Measurements from ENCODE around the gene SHC3.

DNA sequence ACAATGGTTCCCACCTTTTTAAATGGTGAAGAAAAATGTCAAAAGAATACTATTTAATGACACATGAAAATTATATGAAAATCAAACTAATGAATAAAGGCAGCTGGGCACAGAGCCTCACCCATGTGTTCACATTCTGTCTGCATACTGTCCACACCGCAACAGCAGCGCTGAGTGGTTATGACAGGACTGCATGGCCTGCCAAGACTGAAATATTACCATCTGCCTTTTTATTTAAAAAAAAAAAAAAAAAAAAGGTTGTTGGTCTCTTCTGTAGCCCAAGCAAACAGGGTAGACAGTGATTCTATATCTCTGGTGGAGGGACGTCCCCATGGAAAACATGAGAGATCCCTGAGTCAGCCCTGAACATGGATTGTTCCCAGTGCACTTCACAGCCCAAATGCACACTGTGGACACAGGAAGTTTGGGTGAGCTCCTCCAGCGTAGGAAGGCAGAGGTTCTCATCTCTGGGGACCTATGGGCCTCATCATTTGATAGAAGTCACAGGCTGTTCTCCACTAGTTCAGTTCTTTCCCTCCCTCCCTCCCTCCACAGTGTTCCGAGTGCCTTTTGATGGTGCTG is 44.9 kb upstream of the SHC3 start:
- TF ChIP-seq, protein P1, sequence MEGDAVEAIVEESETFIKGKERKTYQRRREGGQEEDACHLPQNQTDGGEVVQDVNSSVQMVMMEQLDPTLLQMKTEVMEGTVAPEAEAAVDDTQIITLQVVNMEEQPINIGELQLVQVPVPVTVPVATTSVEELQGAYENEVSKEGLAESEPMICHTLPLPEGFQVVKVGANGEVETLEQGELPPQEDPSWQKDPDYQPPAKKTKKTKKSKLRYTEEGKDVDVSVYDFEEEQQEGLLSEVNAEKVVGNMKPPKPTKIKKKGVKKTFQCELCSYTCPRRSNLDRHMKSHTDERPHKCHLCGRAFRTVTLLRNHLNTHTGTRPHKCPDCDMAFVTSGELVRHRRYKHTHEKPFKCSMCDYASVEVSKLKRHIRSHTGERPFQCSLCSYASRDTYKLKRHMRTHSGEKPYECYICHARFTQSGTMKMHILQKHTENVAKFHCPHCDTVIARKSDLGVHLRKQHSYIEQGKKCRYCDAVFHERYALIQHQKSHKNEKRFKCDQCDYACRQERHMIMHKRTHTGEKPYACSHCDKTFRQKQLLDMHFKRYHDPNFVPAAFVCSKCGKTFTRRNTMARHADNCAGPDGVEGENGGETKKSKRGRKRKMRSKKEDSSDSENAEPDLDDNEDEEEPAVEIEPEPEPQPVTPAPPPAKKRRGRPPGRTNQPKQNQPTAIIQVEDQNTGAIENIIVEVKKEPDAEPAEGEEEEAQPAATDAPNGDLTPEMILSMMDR (IDR thresholded peaks at IDR 0.05): no peak
- TF ChIP-seq POLR2AphosphoS5 (IDR thresholded peaks at IDR 0.05) (no peak), POLR2A (IDR thresholded peaks at IDR 0.05; ENCODE audit: low read depth) (no peak)
